OCI-LY7 (cell line): ENCODE results near the gene FBXO5. TPM values are rescaled to one million over a fixed set of nuclear protein-coding genes. Genes with fewer than 3 reads are reported as not detected.

ENCODE experiments used
- BruUV-seq: library from RNA; stranded (reverse); fragments of 400-500 nt; replicated peaks from 2 replicates; lab custom pipeline; 2021; lab: Mats Ljungman, UMichigan
- CTCF ChIA-PET: fragments of 300-600 bp; sonication (Branson Sonifier 250); formaldehyde crosslinking; loops from one replicate; lab custom pipeline; 2022; ENCODE audit warnings: antibody characterized with exemption; ENCODE audit not compliant: unreplicated experiment; lab: Charles Lee
- POLR2A ChIA-PET: fragments of 300-600 bp; sonication (Branson Sonifier 250); formaldehyde crosslinking; loops from one replicate; lab custom pipeline; 2022; ENCODE audit warnings: antibody characterized with exemption; lab: Charles Lee
- DNase-seq: peaks from one replicate; pipeline ENCODE4 v3.0.0-alpha.2; 2015; ENCODE audit warnings: low spot score
- H2AFZ ChIP-seq: fragments of 200-600 bp; sonication (generic), shearing (Covaris generic); 2 replicates; pipeline ENCODE4 v1.6.1; 2014; ENCODE audit warnings: mild to moderate bottlenecking, antibody characterized with exemption, low read length, moderate library complexity
- H3K27ac ChIP-seq: fragments of 200-600 bp; sonication (generic); 2 replicates; pipeline ENCODE4 v1.5.1; 2014; ENCODE audit warnings: mixed run types, low read depth, mild to moderate bottlenecking, moderate library complexity, low read length, inconsistent platforms; ENCODE audit not compliant: poor library complexity, severe bottlenecking
- H3K36me3 ChIP-seq: fragments of 200-600 bp; sonication (generic); 2 replicates; pipeline ENCODE4 v1.6.1; 2014; ENCODE audit warnings: mild to moderate bottlenecking, antibody characterized with exemption, low read length, moderate library complexity, mixed read lengths; ENCODE audit not compliant: insufficient read depth
- H3K4me1 ChIP-seq: fragments of 200-600 bp; sonication (generic); 2 replicates; pipeline ENCODE4 v1.5.1; 2014; ENCODE audit warnings: mild to moderate bottlenecking, low read length; ENCODE audit not compliant: insufficient read depth, poor library complexity, severe bottlenecking
- H3K4me2 ChIP-seq: fragments of 200-600 bp; sonication (generic); 2 replicates; pipeline ENCODE4 v1.6.1; 2014; ENCODE audit warnings: mild to moderate bottlenecking, low read length
- H3K4me3 ChIP-seq: fragments of 200-600 bp; sonication (generic); 2 replicates; pipeline ENCODE4 v1.5.1; 2014; ENCODE audit warnings: mild to moderate bottlenecking, low read depth, low read length; ENCODE audit not compliant: poor library complexity, severe bottlenecking
- H3K79me2 ChIP-seq: fragments of 200-600 bp; sonication (generic); 2 replicates; pipeline ENCODE4 v1.6.1; 2016; ENCODE audit warnings: low read depth, mild to moderate bottlenecking, low read length, moderate library complexity, mixed read lengths; ENCODE audit not compliant: insufficient read depth
- H3K9me2 ChIP-seq: fragments of 200-600 bp; sonication (generic); 2 replicates; pipeline ENCODE4 v1.6.1; 2016; ENCODE audit warnings: mild to moderate bottlenecking, low read length, mixed read lengths; ENCODE audit not compliant: insufficient read depth
- H3K9me3 ChIP-seq: fragments of 200-600 bp; sonication (generic); 2 replicates; pipeline ENCODE4 v1.6.1; 2014; ENCODE audit warnings: mild to moderate bottlenecking, mixed run types, low read length, mixed read lengths
- H4K20me1 ChIP-seq: fragments of 200-600 bp; sonication (generic); 2 replicates; pipeline ENCODE4 v1.6.1; 2014; ENCODE audit warnings: mild to moderate bottlenecking, antibody characterized with exemption, low read length, moderate library complexity, mixed read lengths; ENCODE audit not compliant: insufficient read depth
- EZH2phosphoT487 ChIP-seq: fragments of 200-600 bp; sonication (generic); IDR thresholded peaks from 2 replicates; pipeline ENCODE4 v1.6.1; 2018; ENCODE audit warnings: low read depth, borderline replicate concordance, mild to moderate bottlenecking, mixed run types, antibody characterized with exemption, low read length, moderate library complexity, mixed read lengths
- intact Hi-C: fragments of 100-400 bp; cut with micrococcal nuclease; formaldehyde crosslinking; loops from one replicate; pipeline ENCODE4 v1.10.0; 2022; ENCODE audit not compliant: unreplicated experiment
- total RNA-seq, 2 experiments: library from RNA; depleted of rRNA in 1 of 2; stranded (reverse); fragments of >200 nt in 1 of 2; shearing (Covaris generic) in 1 of 2; gene quantifications; 2 replicates each; pipeline ENCODE4 v1.2.3, GENCODE V29; 2014 to 2022
- TF ChIP-seq, protein P1 (sequence below): fragments of 200-600 bp; sonication (generic); conservative IDR thresholded peaks from 2 replicates; pipeline ENCODE4 v1.5.1; 2014; ENCODE audit warnings: mild to moderate bottlenecking, antibody characterized with exemption, low read length, moderate library complexity, mixed read lengths

FBXO5 gene
- total RNA-seq, 2 experiments from 2014 or later = 53.2 to 68.0 TPM

DNA sequence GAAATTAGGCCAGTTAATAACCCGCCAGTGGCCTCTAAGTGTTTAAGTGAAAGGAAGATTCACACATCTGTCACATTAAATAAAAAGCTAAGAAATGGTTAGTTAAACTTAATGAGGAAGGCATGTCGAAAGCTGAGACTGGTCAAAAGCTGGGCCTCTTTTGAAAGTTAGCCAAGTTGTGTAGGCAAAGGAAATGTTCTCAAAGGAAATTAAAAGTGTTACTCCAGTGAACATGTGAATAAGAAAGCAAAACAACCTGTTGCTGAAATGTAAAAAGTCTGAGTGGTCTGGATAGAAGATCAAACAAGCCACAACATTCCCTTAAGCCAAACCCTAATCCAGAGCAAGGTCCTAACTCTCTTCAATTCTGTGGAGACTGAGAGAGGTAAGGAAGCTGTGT lies 30.6 kb upstream of the FBXO5 start:
- Histone ChIP-seq H3K79me2 (no peaks in the 10 kb centered on the region), H4K20me1 (no peaks in the 10 kb centered on the region), H3K9me2 (no peaks in the 10 kb centered on the region), H3K36me3 (no peaks in the 10 kb centered on the region), H3K4me1 (no peaks in the 10 kb centered on the region), H3K4me3 (no peak overlapping the region), H3K9me3 (no peaks in the 10 kb centered on the region; the same call in 1 of the 2 replicates), H3K4me2 (no peak overlapping the region), H3K27ac (no peak overlapping the region), H2AFZ (no peak overlapping the region)
- ChIA-PET CTCF (no interaction called here), POLR2A (interaction anchor here (0.7 kb wide), 1 partner anchor 944 kb away, joined by 3 read pairs; no protein-coding TSS in a partner anchor)
- no TSS peak for BruUV-seq
- TF ChIP-seq, protein P1, sequence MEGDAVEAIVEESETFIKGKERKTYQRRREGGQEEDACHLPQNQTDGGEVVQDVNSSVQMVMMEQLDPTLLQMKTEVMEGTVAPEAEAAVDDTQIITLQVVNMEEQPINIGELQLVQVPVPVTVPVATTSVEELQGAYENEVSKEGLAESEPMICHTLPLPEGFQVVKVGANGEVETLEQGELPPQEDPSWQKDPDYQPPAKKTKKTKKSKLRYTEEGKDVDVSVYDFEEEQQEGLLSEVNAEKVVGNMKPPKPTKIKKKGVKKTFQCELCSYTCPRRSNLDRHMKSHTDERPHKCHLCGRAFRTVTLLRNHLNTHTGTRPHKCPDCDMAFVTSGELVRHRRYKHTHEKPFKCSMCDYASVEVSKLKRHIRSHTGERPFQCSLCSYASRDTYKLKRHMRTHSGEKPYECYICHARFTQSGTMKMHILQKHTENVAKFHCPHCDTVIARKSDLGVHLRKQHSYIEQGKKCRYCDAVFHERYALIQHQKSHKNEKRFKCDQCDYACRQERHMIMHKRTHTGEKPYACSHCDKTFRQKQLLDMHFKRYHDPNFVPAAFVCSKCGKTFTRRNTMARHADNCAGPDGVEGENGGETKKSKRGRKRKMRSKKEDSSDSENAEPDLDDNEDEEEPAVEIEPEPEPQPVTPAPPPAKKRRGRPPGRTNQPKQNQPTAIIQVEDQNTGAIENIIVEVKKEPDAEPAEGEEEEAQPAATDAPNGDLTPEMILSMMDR = no peak
- TF ChIP-seq EZH2phosphoT487 = no peak
- no peak for DNase-seq
- intact Hi-C loops = no loop called here

DNA sequence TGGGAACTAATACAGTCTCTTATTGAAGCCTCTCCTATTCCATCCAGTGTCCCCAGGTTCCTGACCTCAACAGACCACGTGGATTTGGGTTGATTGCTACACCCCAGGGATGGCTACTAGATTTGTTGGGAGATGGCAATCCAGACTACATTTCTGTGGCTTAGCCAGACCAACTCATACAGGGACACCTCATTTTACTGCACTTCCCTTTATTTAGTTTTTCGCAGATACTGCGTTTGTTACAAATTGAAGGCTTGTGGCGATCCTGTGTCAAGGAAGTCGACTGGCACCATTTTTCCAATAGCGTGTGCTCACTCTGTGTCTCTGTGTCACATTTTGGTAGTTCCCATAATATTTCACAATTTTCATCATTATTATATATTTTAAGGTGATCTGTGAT lies 30.0 kb upstream of the FBXO5 start:
- POLR2A ChIA-PET = no interaction called here
- no peak overlapping the region for H3K4me2 ChIP-seq
- H3K9me3 ChIP-seq = no peaks in the 10 kb centered on the region; the same call in 1 of the 2 replicates
- H3K9me2 ChIP-seq = no peaks in the 10 kb centered on the region
- BruUV-seq = no TSS peak
- TF ChIP-seq, protein P1 = no peak
- TF ChIP-seq EZH2phosphoT487 = no peak
- H3K79me2 ChIP-seq = no peaks in the 10 kb centered on the region
- H3K4me1 ChIP-seq = no peaks in the 10 kb centered on the region
- H2AFZ ChIP-seq = no peak overlapping the region
- no peaks in the 10 kb centered on the region for H3K36me3 ChIP-seq
- no peak overlapping the region for H3K4me3 ChIP-seq
- H4K20me1 ChIP-seq = no peaks in the 10 kb centered on the region
- no peak for DNase-seq
- intact Hi-C loops = no loop called here
- no peak overlapping the region for H3K27ac ChIP-seq
- CTCF ChIA-PET = no interaction called here

DNA sequence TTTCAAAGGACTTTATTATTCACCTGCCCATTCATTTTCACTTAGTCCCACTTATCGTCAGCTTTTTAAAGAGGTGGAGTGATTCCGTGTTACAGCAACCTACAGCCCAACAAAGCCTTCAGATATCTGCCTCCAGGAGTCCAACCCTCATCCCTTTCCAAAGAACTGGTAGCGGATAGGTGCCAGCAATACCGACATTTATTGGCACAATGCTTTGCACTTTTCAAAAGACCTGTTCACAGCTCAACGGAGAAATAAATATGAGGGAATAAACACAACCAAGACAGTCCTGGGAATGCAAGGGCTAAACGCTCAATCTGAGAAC lies 20.5 kb upstream of the FBXO5 start:
- H3K9me3 ChIP-seq = no peaks in the 10 kb centered on the region; the same call in 1 of the 2 replicates

More for the DNA sequence above, 20.5 kb upstream of the FBXO5 start:
- CTCF ChIA-PET = no interaction called here
- peaks cover 26% of the 10 kb centered on the region for H3K36me3 ChIP-seq
- H3K9me2 ChIP-seq = no peaks in the 10 kb centered on the region
- DNase-seq = no peak
- BruUV-seq = no TSS peak
- peak overlapping the region; percentile 57 for H3K27ac ChIP-seq
- peaks cover 58% of the 10 kb centered on the region for H3K79me2 ChIP-seq
- peak overlapping the region; percentile 75 for H3K4me3 ChIP-seq
- TF ChIP-seq EZH2phosphoT487 = no peak
- TF ChIP-seq, protein P1 = no peak
- peaks cover 9% of the 10 kb centered on the region; the same call in 1 of the 2 replicates for H4K20me1 ChIP-seq
- H2AFZ ChIP-seq = peak overlapping the region; percentile 95
- H3K4me1 ChIP-seq = peaks cover 22% of the 10 kb centered on the region
- POLR2A ChIA-PET = interaction anchor here (1.3 kb wide), 1 partner anchor 26 kb away, joined by 6 read pairs; no protein-coding TSS in a partner anchor
- intact Hi-C loops = loop anchor here (2.0 to 5.0 kb wide), 4 partner anchors 21 to 701 kb away; partner anchors contain the start of gene FBXO5
- peak overlapping the region; percentile 86 for H3K4me2 ChIP-seq
